GM18508 (cell line): ENCODE data around the gene TMX2.

Experiments used
- ATAC-seq: cut with Tn5 transposase; IDR thresholded peaks from one replicate; pipeline ENCODE4 v1.9.1; 2021; ENCODE audit warnings: moderate number of reproducible peaks; ENCODE audit not compliant: insufficient read depth, unreplicated experiment

The TMX2 gene

GRCh38 chr11:57788703-57789088, 76.3 kb downstream of the TMX2 start:
- ATAC-seq: no peak
